ENCODE data around the gene CAVIN2.
"Not testable (repeated sequence)": the region's sequence is repeated elsewhere in the genome, so short reads cannot be mapped to it uniquely, and the experiment has no call there.

The CAVIN2 gene

DNA sequence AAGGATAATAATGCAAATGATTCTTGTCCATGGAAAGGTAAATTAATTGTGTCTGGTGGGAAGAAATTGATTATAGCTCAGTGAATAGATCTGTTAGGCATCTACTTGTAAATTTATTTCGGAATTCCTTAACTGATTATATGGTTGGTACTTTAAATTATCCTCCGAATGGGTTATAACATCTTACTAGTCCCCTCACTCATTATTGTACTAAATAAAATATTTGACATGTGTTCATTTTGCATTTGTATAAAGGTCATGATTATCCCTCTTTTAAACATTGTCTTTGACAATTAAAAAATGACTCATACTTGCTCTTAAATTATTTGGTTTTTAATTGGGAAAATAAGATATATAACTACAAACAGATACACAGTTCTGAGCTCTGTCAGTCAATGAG lies 47.4 kb downstream of the CAVIN2 start:
- DNase-seq (ENCODE audit: low spot score): no peak

DNA sequence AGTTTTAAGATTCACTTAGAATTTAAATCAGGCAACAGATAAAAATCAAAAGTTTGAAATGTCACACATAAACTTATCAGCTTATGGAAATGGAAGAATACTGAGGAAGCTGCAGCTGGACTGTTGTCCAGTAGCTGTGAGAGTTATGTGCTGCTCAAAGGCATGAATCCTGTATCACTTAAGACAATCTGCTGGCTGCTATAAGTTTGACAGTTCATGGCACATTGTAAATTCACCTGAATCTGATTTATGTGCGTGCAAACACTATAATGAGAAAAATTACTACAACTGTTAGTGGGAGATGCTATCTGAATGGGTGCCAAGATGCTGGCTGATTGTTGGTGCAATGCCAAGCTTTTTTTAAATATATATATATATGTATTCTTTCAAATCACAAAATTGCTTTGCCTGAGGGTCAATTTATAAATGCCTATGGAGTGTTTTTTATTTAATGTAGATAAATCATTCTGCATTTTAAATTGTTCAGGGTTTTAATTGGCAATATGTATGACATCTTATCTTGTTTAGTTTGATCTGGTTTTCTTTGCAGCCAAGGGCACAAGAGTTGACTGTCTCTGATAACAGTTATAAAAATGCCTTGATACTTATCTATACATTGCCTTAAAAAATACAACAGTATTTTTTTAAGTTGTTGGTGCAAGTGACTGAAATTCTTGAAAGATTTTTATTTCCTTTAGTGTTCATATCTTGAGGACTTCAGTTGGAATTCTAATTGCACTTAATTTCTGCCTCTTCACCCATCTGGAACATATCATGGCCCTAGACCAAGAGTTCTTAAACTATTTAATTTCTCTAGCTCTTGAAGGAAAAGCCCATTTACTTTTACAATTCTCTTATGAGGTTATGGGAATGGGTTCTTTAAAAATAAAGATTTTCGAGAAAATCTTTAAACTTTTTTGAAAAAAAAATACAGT lies 48.7 kb downstream of the CAVIN2 start:
- no peak for DNase-seq (ENCODE audit: low spot score)

DNA sequence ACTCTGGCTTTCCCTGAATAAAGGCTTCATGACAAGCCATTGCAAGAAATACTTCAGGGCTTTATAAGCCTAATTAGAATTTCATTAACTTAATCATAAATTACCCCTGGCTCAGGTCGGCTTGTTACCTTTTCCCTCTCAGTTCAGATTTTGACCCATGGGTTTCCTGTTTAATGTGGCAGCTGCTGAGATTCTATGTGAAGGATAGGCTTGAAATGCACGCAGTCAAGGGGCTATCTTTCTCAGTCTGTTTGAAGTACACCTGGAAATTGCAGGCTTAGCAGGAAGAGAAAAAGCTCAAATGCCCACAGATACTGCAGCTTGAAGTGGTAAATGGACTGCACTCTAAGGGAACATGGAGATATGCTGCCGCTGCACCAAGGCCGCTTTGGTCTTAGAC lies 49.4 kb downstream of the CAVIN2 start:
- DNase-seq (ENCODE audit: low spot score): no peak

DNA sequence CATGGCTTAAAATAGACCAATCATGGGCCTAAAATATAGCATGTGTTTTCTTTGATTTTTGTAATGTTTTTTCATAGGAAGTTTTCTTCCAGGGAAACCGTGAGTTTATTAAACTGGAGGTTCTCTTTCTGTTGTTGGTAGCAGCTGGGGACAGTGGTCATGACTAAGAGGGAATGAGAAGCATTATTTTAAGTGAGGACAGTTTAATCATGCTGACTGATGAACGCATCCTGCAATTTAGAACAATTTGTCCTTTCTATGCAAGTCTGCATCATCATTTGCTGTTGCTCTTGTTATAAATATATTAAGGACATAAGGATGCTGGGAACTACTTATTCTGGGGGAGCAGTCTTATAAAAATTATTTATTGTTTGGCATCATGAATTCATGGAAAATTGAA lies 51.2 kb downstream of the CAVIN2 start:
- DNase-seq (ENCODE audit: low spot score): no peak

DNA sequence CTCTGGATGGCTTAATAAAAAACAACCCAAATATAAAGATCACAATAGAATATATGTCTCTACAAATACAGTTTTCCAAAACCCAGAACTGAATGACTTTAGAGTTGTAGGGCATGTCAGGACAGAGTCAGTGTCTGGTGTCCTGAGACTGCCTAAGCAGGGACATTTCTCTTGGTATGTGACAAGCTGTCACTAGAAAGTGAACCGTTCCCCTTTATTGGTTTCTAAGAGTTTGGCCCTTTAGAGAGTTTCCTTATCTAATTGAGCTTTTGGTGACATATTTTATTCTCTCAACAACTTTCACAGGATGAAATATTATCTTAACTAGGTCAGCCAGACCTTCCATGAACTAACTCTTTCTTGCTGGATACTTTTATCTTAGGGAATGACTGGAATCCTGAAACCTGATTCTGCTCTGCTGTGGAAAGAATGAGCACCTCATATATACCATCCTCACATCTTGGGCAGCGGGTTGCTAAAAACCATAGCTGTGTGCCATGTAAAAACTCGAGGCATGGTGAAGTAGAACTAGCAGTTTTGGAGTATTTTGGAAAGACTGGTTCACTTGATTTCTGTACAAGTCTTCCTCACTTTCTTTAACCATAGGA lies 54.8 kb downstream of the CAVIN2 start:
- no peak for DNase-seq (ENCODE audit: low spot score)

DNA sequence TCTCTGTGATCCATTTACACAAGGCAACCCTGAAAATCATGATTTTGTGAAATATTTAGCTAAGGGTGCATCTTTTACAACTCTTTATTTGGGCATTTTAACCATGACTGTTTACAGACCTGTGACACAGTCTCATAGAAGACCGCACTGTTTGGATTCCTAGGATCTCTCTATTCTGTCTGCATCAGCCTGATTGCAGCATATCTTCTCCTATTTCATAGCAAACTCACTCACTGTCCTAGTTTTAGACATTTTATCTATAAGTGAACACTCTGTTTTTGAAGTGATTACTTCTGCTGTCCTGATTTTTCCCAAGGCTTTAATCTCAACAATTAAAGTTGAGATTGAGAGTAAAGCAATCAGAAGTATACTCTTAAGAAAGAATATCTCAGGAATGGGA lies 56.2 kb downstream of the CAVIN2 start:
- no peak for DNase-seq (ENCODE audit: low spot score)

DNA sequence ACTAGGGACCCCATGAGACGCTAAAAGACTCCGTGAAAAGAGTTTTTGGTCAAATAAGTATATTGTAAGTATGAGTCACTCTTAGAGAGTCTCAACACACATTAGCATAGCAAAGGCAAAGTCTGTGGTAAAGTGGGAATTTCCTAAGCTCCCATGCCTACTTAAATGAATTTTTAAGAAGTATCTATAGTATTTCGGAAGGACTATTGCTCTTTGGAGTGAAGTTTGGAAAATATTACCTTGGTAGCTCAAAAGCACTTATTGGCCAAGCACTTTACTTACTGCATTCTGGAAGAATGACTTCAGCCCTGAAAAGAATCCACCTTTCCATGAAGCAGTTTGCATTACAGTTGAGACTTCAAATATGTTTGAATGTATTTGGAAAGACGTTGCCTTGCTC lies 57.1 kb downstream of the CAVIN2 start:
- no peak for DNase-seq (ENCODE audit: low spot score)

DNA sequence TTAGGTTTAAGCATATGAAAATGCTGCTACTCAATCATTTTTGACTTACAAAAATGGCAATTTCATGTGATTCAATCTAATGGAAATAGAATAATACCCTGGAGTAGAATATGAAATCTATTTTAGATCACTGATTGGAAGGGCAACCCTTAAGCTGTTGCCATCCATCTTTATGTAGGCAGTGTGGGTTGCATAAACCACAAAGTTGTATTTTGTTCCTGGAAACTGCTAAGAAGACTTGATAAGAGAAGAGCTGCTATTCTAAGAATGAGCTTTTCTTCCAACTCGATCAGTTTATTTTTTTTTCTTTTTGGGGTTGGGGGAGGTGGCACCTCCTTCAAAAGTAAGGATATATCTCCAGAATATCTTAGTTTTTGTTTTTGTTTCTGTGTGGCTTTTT lies 60.2 kb downstream of the CAVIN2 start:
- DNase-seq (ENCODE audit: low spot score): no peak

DNA sequence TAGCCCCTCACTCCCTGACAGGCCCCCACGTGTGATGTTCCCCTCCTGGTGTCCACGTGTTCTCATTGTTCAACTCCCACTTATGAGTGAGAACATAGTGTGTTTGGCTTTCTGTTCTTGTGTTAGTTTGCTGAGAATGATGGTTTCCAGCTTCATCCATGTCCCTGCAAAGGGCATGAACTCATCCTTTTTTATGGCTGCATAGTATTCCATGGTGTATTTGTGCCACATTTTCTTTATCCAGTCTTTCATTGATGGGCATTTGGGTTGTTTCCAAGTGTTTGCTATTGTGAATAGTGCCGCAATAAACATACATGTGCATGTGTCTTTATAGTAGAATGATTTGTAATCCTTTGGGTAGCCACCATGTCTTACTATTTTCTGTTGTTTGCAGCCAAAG lies 61.2 kb downstream of the CAVIN2 start:
- not testable (repeated sequence) for DNase-seq (ENCODE audit: low spot score)
